ENCODE measurements around the gene TOX2.

TOX2 gene

GRCh38 chr20:43974695-43975094 lies 60.0 kb downstream of the TOX2 start:
- no peak for DNase-seq (ENCODE audit: low read depth in 1 of 2, low spot score in 1 of 2)

- DNase-seq (ENCODE audit: low read depth in 1 of 2, low spot score in 1 of 2) = no peak
Measured at GRCh38 chr20:43975096-43975768, 60.6 kb downstream of the TOX2 start.

- no peak for DNase-seq (ENCODE audit: low read depth in 1 of 2, low spot score in 1 of 2)
Measured at GRCh38 chr20:43976547-43976946, 61.9 kb downstream of the TOX2 start.

- DNase-seq (ENCODE audit: low read depth in 1 of 2, low spot score in 1 of 2) = no peak
Measured at GRCh38 chr20:43977252-43977651, 62.6 kb downstream of the TOX2 start.

- no peak for DNase-seq (ENCODE audit: low read depth in 1 of 2, low spot score in 1 of 2)
Measured at GRCh38 chr20:43977962-43978361, 63.3 kb downstream of the TOX2 start.

- DNase-seq (ENCODE audit: low read depth in 1 of 2, low spot score in 1 of 2) = no peak
Measured at GRCh38 chr20:43979576-43980105, 65.0 kb downstream of the TOX2 start.

GRCh38 chr20:43981540-43981939 lies 66.9 kb downstream of the TOX2 start:
- no peak for DNase-seq (ENCODE audit: low read depth in 1 of 2, low spot score in 1 of 2)

- no peak for DNase-seq (ENCODE audit: low read depth in 1 of 2, low spot score in 1 of 2)
Measured at GRCh38 chr20:43982016-43982415, 67.4 kb downstream of the TOX2 start.

GRCh38 chr20:43982886-43983285 lies 68.2 kb downstream of the TOX2 start:
- DNase-seq (ENCODE audit: low read depth in 1 of 2, low spot score in 1 of 2) = no peak

- DNase-seq (ENCODE audit: low read depth in 1 of 2, low spot score in 1 of 2) = peak in 1 of 2 donors; percentile 16
Measured at GRCh38 chr20:43983359-43983758, 68.7 kb downstream of the TOX2 start.

GRCh38 chr20:43983904-43984361 lies 69.3 kb downstream of the TOX2 start:
- no peak for DNase-seq (ENCODE audit: low read depth in 1 of 2, low spot score in 1 of 2)

- DNase-seq (ENCODE audit: low read depth in 1 of 2, low spot score in 1 of 2) = no peak
Measured at GRCh38 chr20:43984587-43984986, 69.9 kb downstream of the TOX2 start.

GRCh38 chr20:43985121-43985520 lies 70.5 kb downstream of the TOX2 start:
- DNase-seq (ENCODE audit: low read depth in 1 of 2, low spot score in 1 of 2) = no peak

- no peak for DNase-seq (ENCODE audit: low read depth in 1 of 2, low spot score in 1 of 2)
Measured at GRCh38 chr20:43985608-43986316, 71.1 kb downstream of the TOX2 start.

- DNase-seq (ENCODE audit: low read depth in 1 of 2, low spot score in 1 of 2) = no peak
Measured at GRCh38 chr20:43987018-43987417, 72.4 kb downstream of the TOX2 start.

GRCh38 chr20:43987531-43987930 lies 72.9 kb downstream of the TOX2 start:
- no peak for DNase-seq (ENCODE audit: low read depth in 1 of 2, low spot score in 1 of 2)

- no peak for DNase-seq (ENCODE audit: low read depth in 1 of 2, low spot score in 1 of 2)
Measured at GRCh38 chr20:43988451-43988850, 73.8 kb downstream of the TOX2 start.

GRCh38 chr20:43988867-43989266 lies 74.2 kb downstream of the TOX2 start:
- no peak for DNase-seq (ENCODE audit: low read depth in 1 of 2, low spot score in 1 of 2)

GRCh38 chr20:43991261-43991660 lies 76.6 kb downstream of the TOX2 start:
- no peak for DNase-seq (ENCODE audit: low read depth in 1 of 2, low spot score in 1 of 2)

- no peak for DNase-seq (ENCODE audit: low read depth in 1 of 2, low spot score in 1 of 2)
Measured at GRCh38 chr20:43991982-43992381, 77.3 kb downstream of the TOX2 start.

- DNase-seq (ENCODE audit: low read depth in 1 of 2, low spot score in 1 of 2) = no peak
Measured at GRCh38 chr20:43992885-43993284, 78.2 kb downstream of the TOX2 start.

GRCh38 chr20:43993560-43993959 lies 78.9 kb downstream of the TOX2 start:
- DNase-seq (ENCODE audit: low read depth in 1 of 2, low spot score in 1 of 2) = no peak
